ENCODE results near the gene POF1B.

DNA sequence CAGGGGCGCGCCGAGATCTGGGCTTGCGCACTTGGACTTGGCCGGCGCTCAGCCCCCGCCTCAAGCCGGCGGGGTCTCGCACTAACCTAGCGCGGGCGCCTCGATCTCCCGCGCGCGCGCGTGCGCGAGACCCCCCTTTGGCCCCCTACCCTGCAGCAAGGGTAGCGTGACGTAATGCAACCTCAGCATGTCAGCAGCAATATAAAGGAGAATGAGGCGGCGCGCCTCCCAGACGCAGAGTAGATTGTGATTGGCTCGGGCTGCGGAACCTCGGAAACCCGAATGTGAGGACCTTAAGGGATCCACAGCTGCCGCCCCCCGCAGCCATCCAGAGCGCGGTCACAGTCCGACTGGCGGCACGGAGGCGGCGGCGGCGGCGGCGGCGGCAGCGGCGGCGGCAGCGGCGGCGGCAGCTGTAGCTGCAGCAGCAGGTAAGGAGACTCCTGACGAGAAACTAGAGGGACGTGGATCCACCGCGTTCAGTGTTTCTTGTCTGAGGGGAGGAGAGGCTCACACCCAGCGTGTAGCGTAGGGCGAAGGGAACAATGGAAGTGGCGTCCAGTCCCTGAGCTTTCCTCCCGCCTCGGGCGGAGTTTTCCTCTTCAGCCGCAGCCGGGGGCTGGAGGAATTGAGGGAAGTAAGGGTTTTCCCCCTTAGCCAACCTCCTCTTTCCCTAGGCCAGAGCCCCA lies 135.6 kb downstream of the POF1B start, which contains the start of the genes SATL1 and ZNF711:
- TF ChIP-seq POLR2A (IDR thresholded peaks at IDR 0.05) = no peak
- TF ChIP-seq CTCF (IDR thresholded peaks at IDR 0.05) = no peak
- no peak for TF ChIP-seq POLR2AphosphoS5 (IDR thresholded peaks at IDR 0.05; ENCODE audit: insufficient read depth in 1 of 2, low read depth in 1 of 2)
